GM12878 (cell line): ENCODE results near the gene CHN1. TPM values are rescaled to one million over a fixed set of nuclear protein-coding genes. Genes with fewer than 3 reads are reported as not detected.

Experiments
- ATAC-seq: fragments of 200-7000 bp; cut with Tn5 transposase; 3 replicates; pipeline ENCODE4 v1.9.1; 2020; ENCODE audit warnings: mild to moderate bottlenecking, moderate library complexity
- BruUV-seq: library from RNA; stranded (reverse); fragments of 400-500 nt; replicated peaks from 2 replicates; lab custom pipeline; 2021; lab: Mats Ljungman, UMichigan
- CTCF ChIA-PET: fragments of 300-600 bp; sonication (Branson Sonifier 250); formaldehyde crosslinking; extraction: SDS; loops from one replicate; lab custom pipeline; 2021; ENCODE audit warnings: inconsistent platforms; lab: Yijun Ruan, JAX
- POLR2A ChIA-PET: fragments of 350-600 bp; formaldehyde crosslinking; extraction: SDS; loops from one replicate; lab custom pipeline; 2021; ENCODE audit warnings: inconsistent platforms; lab: Charles Lee
- RAD21 ChIA-PET: fragments of 300-600 bp; sonication (Branson Sonifier 250); formaldehyde crosslinking; loops from one replicate; lab custom pipeline; 2023; ENCODE audit warnings: antibody characterized with exemption; ENCODE audit not compliant: unreplicated experiment; lab: Charles Lee
- SMC1A ChIA-PET: fragments of 300-600 bp; sonication (Branson Sonifier 250); formaldehyde crosslinking; loops from one replicate; lab custom pipeline; 2023; ENCODE audit not compliant: unreplicated experiment, uncharacterized antibody; lab: Charles Lee
- DNase-seq: peaks from one replicate; pipeline ENCODE4 v3.0.0-alpha.2; 2011; ENCODE audit warnings: low read depth, low spot score
- FAIRE-seq: peaks from 3 replicates; lab custom pipeline; 2011; peaks lifted over from hg19 to GRCh38; lab: Jason Lieb, UNC
- H2AFZ ChIP-seq: 2 replicates; pipeline ENCODE4 v1.6.0; 2011; ENCODE audit warnings: low read depth, low read length, control low read depth; ENCODE audit not compliant: control insufficient read depth
- H3K27ac ChIP-seq: 2 replicates; pipeline ENCODE4 v1.5.1; 2011; ENCODE audit warnings: control low read depth; ENCODE audit not compliant: control insufficient read depth, insufficient read depth
- H3K27me3 ChIP-seq, 2 experiments: replicated peaks in 1 of 2; 2 replicates each; pipeline versions ENCODE4 v1.6.0 to v1.6.1; 2011; ENCODE audit warnings: low read length in 1 of 2; ENCODE audit not compliant: control insufficient read depth in 2 of 2, insufficient read depth in 2 of 2
- H3K36me3 ChIP-seq, 2 experiments: 2 replicates each; pipeline ENCODE4 v1.5.1; 2011; ENCODE audit warnings: low read length in 1 of 2; ENCODE audit not compliant: control insufficient read depth in 2 of 2, insufficient read depth in 2 of 2
- H3K4me1 ChIP-seq: 2 replicates; pipeline ENCODE4 v1.6.1; 2011; ENCODE audit warnings: mild to moderate bottlenecking, low read length, moderate library complexity, mixed read lengths; ENCODE audit not compliant: control insufficient read depth, insufficient read depth
- H3K4me2 ChIP-seq: 2 replicates; pipeline ENCODE4 v1.6.0; 2011; ENCODE audit warnings: control low read depth; ENCODE audit not compliant: control insufficient read depth, insufficient read depth
- H3K4me3 ChIP-seq: fragments of 200-600 bp; sonication (generic); 2 replicates; pipeline ENCODE4 v1.5.1; 2016
- H3K79me2 ChIP-seq: 2 replicates; pipeline ENCODE4 v1.6.0; 2011; ENCODE audit warnings: low read length; ENCODE audit not compliant: control insufficient read depth, insufficient read depth
- H3K9ac ChIP-seq: 2 replicates; pipeline ENCODE4 v1.8.0; 2011; ENCODE audit warnings: low read length, control low read depth, mixed read lengths; ENCODE audit not compliant: control insufficient read depth, insufficient read depth
- H3K9me3 ChIP-seq: replicated peaks from 3 replicates; pipeline ENCODE4 v1.5.1; 2011; ENCODE audit warnings: mild to moderate bottlenecking, low read length; ENCODE audit not compliant: control insufficient read depth, insufficient read depth
- H4K20me1 ChIP-seq: 2 replicates; pipeline ENCODE4 v1.6.0; 2011; ENCODE audit not compliant: control insufficient read depth, insufficient read depth
- ATF7 ChIP-seq: fragments of 450-650 bp; IDR thresholded peaks from 2 replicates; pipeline ENCODE4 v1.6.1; 2016; ENCODE audit warnings: low read depth, mild to moderate bottlenecking
- BCL11A ChIP-seq: IDR thresholded peaks from 2 replicates; pipeline ENCODE4 v1.6.1; 2011; ENCODE audit warnings: low read depth, low read length
- BHLHE40 ChIP-seq, 2 experiments: fragments of 450-650 bp in 1 of 2; IDR thresholded peaks; 2 replicates each; pipeline ENCODE4 v1.6.1; 2011 to 2017; ENCODE audit warnings: low read depth in 2 of 2, borderline replicate concordance in 1 of 2, improper control_type of control experiment in 1 of 2, low read length in 1 of 2, mild to moderate bottlenecking in 1 of 2
- BMI1 ChIP-seq: fragments of 450-650 bp; IDR thresholded peaks from 2 replicates; pipeline ENCODE4 v1.6.1; 2016; ENCODE audit warnings: mild to moderate bottlenecking, moderate library complexity, borderline replicate concordance
- CREM ChIP-seq: IDR thresholded peaks from 2 replicates; pipeline ENCODE4 v1.6.1; 2014; ENCODE audit warnings: antibody characterized with exemption, low read depth
- E2F8 ChIP-seq: fragments of 450-650 bp; IDR thresholded peaks from 2 replicates; pipeline ENCODE4 v1.6.1; 2018; ENCODE audit warnings: mild to moderate bottlenecking, low read depth, moderate library complexity; ENCODE audit not compliant: partially characterized antibody
- FOXM1 ChIP-seq: IDR thresholded peaks from 2 replicates; pipeline ENCODE4 v1.6.1; 2012; ENCODE audit warnings: low read depth, mild to moderate bottlenecking, inconsistent platforms, low read length, moderate library complexity
- HCFC1 ChIP-seq: fragments of 150-350 bp; IDR thresholded peaks from 2 replicates; pipeline ENCODE4 v1.6.1; 2014; ENCODE audit warnings: low read length
- IKZF2 ChIP-seq, 2 experiments: fragments of 450-650 bp; IDR thresholded peaks; 2 replicates each; pipeline ENCODE4 v1.6.1; 2017; ENCODE audit warnings: mild to moderate bottlenecking in 2 of 2, moderate library complexity in 2 of 2
- JUND ChIP-seq: IDR thresholded peaks from 2 replicates; pipeline ENCODE4 v1.6.1; 2012; ENCODE audit warnings: low read depth, mild to moderate bottlenecking, low read length, improper control_type of control experiment, moderate library complexity
- MEF2A ChIP-seq: IDR thresholded peaks from 2 replicates; pipeline ENCODE4 v1.6.1; 2011; ENCODE audit warnings: low read depth, mild to moderate bottlenecking, low read length, moderate library complexity; ENCODE audit not compliant: insufficient read depth
- MTA2 ChIP-seq: fragments of 450-650 bp; IDR thresholded peaks from 2 replicates; pipeline ENCODE4 v1.6.1; 2016; ENCODE audit warnings: low read depth, mild to moderate bottlenecking, moderate library complexity
- MXI1 ChIP-seq: fragments of 150-350 bp; IDR thresholded peaks from 2 replicates; pipeline ENCODE4 v1.6.1; 2011; ENCODE audit warnings: low read depth, mild to moderate bottlenecking, inconsistent platforms, low read length, improper control_type of control experiment
- PAX5 ChIP-seq: IDR thresholded peaks from 2 replicates; pipeline ENCODE4 v1.6.1; 2011; ENCODE audit warnings: low read depth, low read length, borderline replicate concordance
- PAX8 ChIP-seq: fragments of 450-650 bp; IDR thresholded peaks from 2 replicates; pipeline ENCODE4 v1.6.1; 2017; ENCODE audit warnings: mild to moderate bottlenecking, moderate library complexity
- RAD21 ChIP-seq: IDR thresholded peaks from 2 replicates; pipeline ENCODE4 v1.6.1; 2011; ENCODE audit warnings: mild to moderate bottlenecking, low read depth, low read length, moderate library complexity; ENCODE audit not compliant: insufficient read depth
- RELB ChIP-seq: fragments of 450-650 bp; IDR thresholded peaks from 2 replicates; pipeline ENCODE4 v1.6.1; 2017; ENCODE audit warnings: low read depth, mild to moderate bottlenecking, moderate library complexity
- TCF3 ChIP-seq: IDR thresholded peaks from 2 replicates; pipeline ENCODE4 v1.6.1; 2012; ENCODE audit warnings: low read depth, mild to moderate bottlenecking, low read length, borderline replicate concordance; ENCODE audit not compliant: insufficient read depth
- WGBS: methylation state at CpG from one replicate; pipeline ENCODE4 v1.1.6; 2016; ENCODE audit warnings: low lambda C conversion rate; ENCODE audit not compliant: insufficient replicate concordance, insufficient coverage; ENCODE audit errors: missing lambda C conversion rate; 5-methylcytosine and 5-hydroxymethylcytosine counted together
- in situ Hi-C: fragments of 300-500 bp; cut with MboI; formaldehyde crosslinking; loops from 9 replicates; pipeline ENCODE4 v1.14.3; 2018; ENCODE audit warnings: mixed read lengths
- intact Hi-C: fragments of 100-400 bp; cut with micrococcal nuclease; formaldehyde crosslinking; loops from one replicate; pipeline ENCODE4 v1.14.2; 2022; ENCODE audit not compliant: unreplicated experiment
- polyA plus RNA-seq, 11 experiments: library from polyadenylated mRNA; depleted of rRNA in 4 of 11; unstranded in 6 of 11; stranded (reverse) in 5 of 11; fragments of >200 nt; fragmentation: Nextera tagmentation in 4 of 11; fragmentation: Illumina TruSeq in 1 of 11; extraction: Ambion mirVana in 4 of 11; extraction: Trizol in 1 of 11; gene quantifications; 1 replicate in 1 of 11; 2 replicates in 10 of 11; pipeline versions ENCODE4 v1.2.1 to v1.2.3, GENCODE V29; 2011 to 2016; ENCODE audit warnings: inconsistent platforms in 2 of 11, missing spikeins in 2 of 11, low read depth in 1 of 11
- total RNA-seq, 4 experiments: library from RNA; depleted of rRNA in 3 of 4; stranded (reverse); fragments of >200 nt in 3 of 4; fragmentation: Illumina TruSeq in 1 of 4; extraction: Trizol in 1 of 4; gene quantifications; 2 replicates each; pipeline versions ENCODE4 v1.2.1 to v1.2.3, GENCODE V29; 2013 to 2021

Gene CHN1
- total and polyA plus RNA-seq, 10 of the 15 experiments (the other 5 are each of a cell fraction or from before 2014, with no cell fraction given): 0.18 to 0.92 (median 0.53) TPM; not detected in 1

- TF ChIP-seq FOXM1 (no peak), CREM (peak; percentile 35; the same call in 1 of the 2 replicates), ATF7 (0 out of 2 replicates have a peak, but pooled peaks have one; percentile 29), MTA2 (peak; percentile 39; the same call in 1 of the 2 replicates), BCL11A (peak; percentile 34; the same call in 1 of the 2 replicates), BHLHE40 (IDR thresholded peaks at IDR 0.05; ENCODE audit: borderline replicate concordance in 1 of 2, low read depth in 2 of 2, low read length in 1 of 2) (peak; percentile 88 to 94), MEF2A (peak; percentile 52; the same call in 1 of the 2 replicates), BMI1 (peak; percentile 63; the same call in 1 of the 2 replicates), MXI1 (no peak), HCFC1 (no peak), PAX8 (no peak), PAX5 (0 out of 2 replicates have a peak, but pooled peaks have one; percentile 45)
Observed at GRCh38 chr2:174753038-174753633, 252.0 kb downstream of the CHN1 start (continued).

DNA sequence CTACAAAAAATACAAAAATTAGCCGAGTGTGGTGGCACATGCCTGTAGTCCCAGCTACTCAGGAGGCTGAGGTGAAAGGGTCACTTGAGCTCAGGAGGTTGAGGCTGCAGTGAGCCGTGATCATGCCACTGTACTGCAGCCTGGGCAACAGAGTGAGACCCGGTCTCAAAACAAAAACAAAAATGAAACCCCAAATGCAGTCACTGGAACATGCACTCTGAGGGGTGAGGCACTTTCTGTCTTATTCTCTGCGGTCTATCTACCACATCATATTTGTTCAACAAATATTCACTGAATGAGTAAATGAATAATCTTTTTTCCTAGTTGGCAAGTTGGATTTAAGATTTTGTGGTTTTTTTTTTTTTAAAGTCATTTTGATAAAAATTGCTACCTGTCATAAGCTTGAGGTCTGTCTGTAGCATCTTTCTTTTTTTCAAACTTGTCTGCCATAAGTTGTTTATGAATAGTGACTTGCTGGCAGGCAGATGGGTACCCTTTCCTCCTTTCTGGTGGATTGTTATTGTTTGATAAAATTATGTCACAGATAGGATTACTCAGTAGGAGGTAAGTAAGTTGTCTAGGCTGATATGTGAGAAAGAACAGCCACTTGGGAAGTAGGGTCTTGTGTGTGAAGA is 252.7 kb downstream of the CHN1 start:
- H3K36me3 ChIP-seq: no peaks in the 10 kb centered on the region
- ATAC-seq: peak; percentile 90
- SMC1A ChIA-PET: interaction anchor here (0.7 to 1.6 kb wide), 3 partner anchors 12 to 238 kb away, joined by 3 to 5 read pairs (median 5); no protein-coding TSS in a partner anchor
- peak; percentile 23 for FAIRE-seq
- CTCF ChIA-PET: interaction anchor here (0.6 to 2.1 kb wide), 3 partner anchors 11 to 48 kb away, joined by 3 to 11 read pairs (median 3); partner anchors contain the start of gene CHRNA1
- no TSS peak for BruUV-seq
- 1% methylated on average over 4 of the region's 4 CpGs for WGBS
- intact Hi-C loops (no loop called here), in situ Hi-C loops (no loop called here)
- H3K9me3 ChIP-seq: no peaks in the 10 kb centered on the region
- peaks cover 24% of the 10 kb centered on the region for H3K4me1 ChIP-seq
- RAD21 ChIA-PET: interaction anchor here (0.6 to 1.5 kb wide), 2 partner anchors 19 to 1396 kb away, joined by 3 read pairs; no protein-coding TSS in a partner anchor
- H3K9ac ChIP-seq: no peak overlapping the region
- peaks cover 0 to 3% of the 10 kb centered on the region in 2 experiments; a peak in 2 of 4 replicates for H3K27me3 ChIP-seq
- H3K79me2 ChIP-seq: no peaks in the 10 kb centered on the region
- peak overlapping the region; percentile 45 for H3K4me2 ChIP-seq
- peak; percentile 64 for DNase-seq
- H2AFZ ChIP-seq: no peak overlapping the region
- no peak overlapping the region for H3K27ac ChIP-seq
- POLR2A ChIA-PET: no interaction called here
- H4K20me1 ChIP-seq: no peaks in the 10 kb centered on the region
- no peak overlapping the region for H3K4me3 ChIP-seq
- TF ChIP-seq TCF3: no peak
- TF ChIP-seq RELB: peak; percentile 53; the same call in 1 of the 2 replicates
- TF ChIP-seq JUND: peak; percentile 33; the same call in 1 of the 2 replicates
- 0 out of 2 replicates have a peak, but pooled peaks have one; percentile 25 for TF ChIP-seq MTA2
- TF ChIP-seq RAD21: no peak
- TF ChIP-seq E2F8: no peak
- TF ChIP-seq IKZF2 (IDR thresholded peaks at IDR 0.05): peak in 1 of 2 experiments; percentile 47
